Measurements from ENCODE around the gene ZNF462. TPM values are rescaled to one million over a fixed set of nuclear protein-coding genes. Genes with fewer than 3 reads are reported as not detected.

Gene ZNF462
- total and polyA plus RNA-seq, 12 donors = 4.9 to 86.9 (median 38.5) TPM

- no peak overlapping the region for H3K4me3 ChIP-seq
- intact Hi-C loops (cut with DNase I) = loop anchor here in 1 of 2 donors (5.0 kb wide), 1 partner anchor 47 kb away; no protein-coding TSS in a partner anchor
Observed at GRCh38 chr9:106964822-106965525, 102.0 kb downstream of the ZNF462 start.

GRCh38 chr9:106966481-106966880, 103.5 kb downstream of the ZNF462 start:
- no peak overlapping the region for H3K4me3 ChIP-seq
- intact Hi-C loops (cut with DNase I) = no loop called here
- peaks cover 6 to 11% of the 10 kb centered on the region in 2 donors for H3K4me1 ChIP-seq (replicated peaks in 1 of 2)
- H3K27ac ChIP-seq = no peak overlapping the region
- H3K9me3 ChIP-seq (replicated peaks in 1 of 3) = no peaks in the 10 kb centered on the region
- H3K36me3 ChIP-seq (replicated peaks in 1 of 2) = no peaks in the 10 kb centered on the region
- 71 to 90% (median 81%) methylated on average over 1 of the region's 1 CpG for WGBS, 4 donors
- TF ChIP-seq, protein P1, sequence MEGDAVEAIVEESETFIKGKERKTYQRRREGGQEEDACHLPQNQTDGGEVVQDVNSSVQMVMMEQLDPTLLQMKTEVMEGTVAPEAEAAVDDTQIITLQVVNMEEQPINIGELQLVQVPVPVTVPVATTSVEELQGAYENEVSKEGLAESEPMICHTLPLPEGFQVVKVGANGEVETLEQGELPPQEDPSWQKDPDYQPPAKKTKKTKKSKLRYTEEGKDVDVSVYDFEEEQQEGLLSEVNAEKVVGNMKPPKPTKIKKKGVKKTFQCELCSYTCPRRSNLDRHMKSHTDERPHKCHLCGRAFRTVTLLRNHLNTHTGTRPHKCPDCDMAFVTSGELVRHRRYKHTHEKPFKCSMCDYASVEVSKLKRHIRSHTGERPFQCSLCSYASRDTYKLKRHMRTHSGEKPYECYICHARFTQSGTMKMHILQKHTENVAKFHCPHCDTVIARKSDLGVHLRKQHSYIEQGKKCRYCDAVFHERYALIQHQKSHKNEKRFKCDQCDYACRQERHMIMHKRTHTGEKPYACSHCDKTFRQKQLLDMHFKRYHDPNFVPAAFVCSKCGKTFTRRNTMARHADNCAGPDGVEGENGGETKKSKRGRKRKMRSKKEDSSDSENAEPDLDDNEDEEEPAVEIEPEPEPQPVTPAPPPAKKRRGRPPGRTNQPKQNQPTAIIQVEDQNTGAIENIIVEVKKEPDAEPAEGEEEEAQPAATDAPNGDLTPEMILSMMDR (IDR thresholded peaks at IDR 0.05) = no peak
- TF ChIP-seq POLR2A (IDR thresholded peaks at IDR 0.05) = no peak
- no peaks in the 10 kb centered on the region for H3K27me3 ChIP-seq
- no peak for DNase-seq

More at GRCh38 chr9:106964822-106965525, 102.0 kb downstream of the ZNF462 start:
- WGBS, 4 donors = 85 to 92% (median 90%) methylated on average over 4 of the region's 4 CpGs
- no peak overlapping the region for H3K27ac ChIP-seq
- DNase-seq = no peak
- peaks cover 6 to 11% of the 10 kb centered on the region in 2 donors for H3K4me1 ChIP-seq (replicated peaks in 1 of 2)
- TF ChIP-seq, protein P1 (IDR thresholded peaks at IDR 0.05) = no peak
- no peak for TF ChIP-seq POLR2A (IDR thresholded peaks at IDR 0.05)
- no peaks in the 10 kb centered on the region for H3K36me3 ChIP-seq (replicated peaks in 1 of 2)
- H3K9me3 ChIP-seq (replicated peaks in 1 of 3) = no peaks in the 10 kb centered on the region
- H3K27me3 ChIP-seq = no peaks in the 10 kb centered on the region

DNA sequence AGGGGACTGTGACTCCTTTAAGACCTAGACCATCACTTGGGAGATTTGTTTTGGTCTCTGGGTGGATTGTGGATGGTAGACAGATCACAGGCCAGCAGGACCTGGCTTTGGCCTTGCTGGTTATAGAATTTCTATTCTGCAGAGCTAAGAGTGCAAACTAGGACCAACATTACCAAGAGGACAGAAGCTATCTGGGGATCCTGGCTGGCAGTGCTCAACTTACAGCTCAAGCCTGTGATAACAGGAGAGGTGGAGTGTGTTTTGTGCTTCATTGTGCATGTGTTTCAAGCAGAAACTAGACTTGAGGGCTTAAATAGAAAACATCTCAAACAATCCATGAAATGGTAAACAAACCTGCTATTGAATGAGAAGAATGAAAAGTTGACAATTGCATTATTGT, 106.7 kb downstream of the ZNF462 start:
- DNase-seq = no peak
- Histone ChIP-seq H3K4me1 (replicated peaks in 1 of 2) (no peaks in the 10 kb centered on the region), H3K9me3 (replicated peaks in 1 of 3) (no peaks in the 10 kb centered on the region), H3K4me3 (no peak overlapping the region), H3K27ac (no peak overlapping the region), H3K27me3 (no peaks in the 10 kb centered on the region), H3K36me3 (replicated peaks in 1 of 2) (peaks cover 0 to 26% of the 10 kb centered on the region in 2 donors)
- TF ChIP-seq, protein P1 (IDR thresholded peaks at IDR 0.05) = no peak
- TF ChIP-seq POLR2A (IDR thresholded peaks at IDR 0.05) = no peak
- intact Hi-C loops (cut with DNase I) = no loop called here

- Histone ChIP-seq H3K4me1 (replicated peaks in 1 of 2) (no peaks in the 10 kb centered on the region), H3K4me3 (no peak overlapping the region), H3K36me3 (replicated peaks in 1 of 2) (peaks cover 0 to 31% of the 10 kb centered on the region in 2 donors), H3K9me3 (replicated peaks in 1 of 3) (no peaks in the 10 kb centered on the region), H3K27me3 (no peaks in the 10 kb centered on the region), H3K27ac (no peak overlapping the region)
- DNase-seq = no peak
- intact Hi-C loops (cut with DNase I) = no loop called here
- 85 to 89% (median 86%) methylated on average over 9 of the region's 9 CpGs for WGBS, 4 donors
- TF ChIP-seq POLR2A (IDR thresholded peaks at IDR 0.05) = no peak
- TF ChIP-seq, protein P1 (IDR thresholded peaks at IDR 0.05) = no peak
Observed at GRCh38 chr9:106970219-106970975, 107.4 kb downstream of the ZNF462 start.
